Natural killer cell treated with Interleukin-12 subunit alpha and Interleukin-12 subunit beta and Interleukin-15 and Interleukin-18, amount 100 ng/mL, for 72 hours (primary cell): ENCODE measurements around the gene UGT2A2. TPM values are rescaled to one million over a fixed set of nuclear protein-coding genes. Genes with fewer than 3 reads are reported as not detected.
"Not testable (repeated sequence)": the region's sequence is repeated elsewhere in the genome, so short reads cannot be mapped to it uniquely, and the experiment has no call there.

Experiments
- ATAC-seq, 2 donors: fragments of 150-1000 bp; cut with Tn5 transposase in 1 of 2; sonication (Bioruptor Pico), chemical (Tn5 transposase) in 1 of 2; 2 replicates each; pipeline ENCODE4 v1.10.0; 2021
- DNase-seq: peaks from one replicate; pipeline ENCODE4 v3.0.0; 2022; ENCODE audit warnings: low spot score
- H3K27ac Mint-ChIP-seq, 2 donors: 1 replicate in 1 of 2; 2 replicates in 1 of 2; pipeline ENCODE4 v1.8.0; 2022; ENCODE audit warnings: mixed read lengths in 2 of 2, mild to moderate bottlenecking in 1 of 2, moderate library complexity in 1 of 2
- H3K27me3 Mint-ChIP-seq, 2 donors: 1 replicate in 1 of 2; 2 replicates in 1 of 2; pipeline ENCODE4 v1.8.0; 2022; ENCODE audit warnings: mixed read lengths in 2 of 2
- H3K36me3 Mint-ChIP-seq: one replicate; pipeline ENCODE4 v1.8.0; 2022; ENCODE audit warnings: mixed read lengths
- H3K4me1 Mint-ChIP-seq, 2 donors: 1 replicate in 1 of 2; 2 replicates in 1 of 2; pipeline ENCODE4 v1.8.0; 2022; ENCODE audit warnings: low read depth in 2 of 2, mixed read lengths in 2 of 2, mild to moderate bottlenecking in 1 of 2
- H3K4me3 Mint-ChIP-seq: one replicate; pipeline ENCODE4 v1.8.0; 2022; ENCODE audit warnings: mixed read lengths
- H3K9me3 Mint-ChIP-seq: 2 replicates; pipeline ENCODE4 v1.8.0; 2022; ENCODE audit warnings: mixed read lengths
- total RNA-seq, 2 donors: library from RNA; stranded (reverse); gene quantifications; one replicate each; pipeline ENCODE4 v1.2.3, GENCODE V29; 2022

UGT2A2 gene
- not detected for total RNA-seq

DNA sequence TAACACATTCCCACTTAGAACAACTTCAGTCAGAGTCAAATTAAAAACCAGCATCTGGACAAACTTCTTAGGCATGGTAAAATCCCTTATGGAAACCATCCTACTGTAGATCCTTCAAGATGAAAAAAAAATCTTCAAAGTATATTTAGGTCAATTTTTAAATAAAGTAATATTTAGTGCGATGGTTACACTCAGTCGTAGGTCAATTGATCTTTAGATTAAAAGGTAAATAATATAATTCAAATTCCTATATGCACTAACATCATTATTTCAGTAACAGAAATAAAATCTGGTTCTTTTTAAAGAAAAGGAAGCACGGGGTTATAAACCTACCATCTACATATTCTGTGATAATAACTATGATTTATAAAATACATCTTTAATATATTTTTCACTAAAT is at the start of gene UGT2A2:
Gene UGT2A2 (minus strand): TSS at position 101 of the 400 bp plus-strand sequence. CDS start 2 bp downstream, at position 99.
- Mint-ChIP-seq H3K9me3 (no peaks in the 10 kb centered on the region), H3K36me3 (no peaks in the 10 kb centered on the region), H3K27ac (no peak within 1 kb of the TSS), H3K4me3 (no peak within 1 kb of the TSS), H3K4me1 (no peaks in the 10 kb centered on the region), H3K27me3 (no peaks in the 10 kb centered on the region)
- DNase-seq (no peak), ATAC-seq (no peak)

GRCh38 chr4:69684804-69685203 is 45.4 kb upstream of the UGT2A2 start:
- Mint-ChIP-seq H3K4me1 (no peaks in the 10 kb centered on the region), H3K9me3 (no peaks in the 10 kb centered on the region), H3K36me3 (no peaks in the 10 kb centered on the region), H3K4me3 (no peak overlapping the region), H3K27ac (no peak overlapping the region), H3K27me3 (peaks cover 0 to 7% of the 10 kb centered on the region in 2 donors)
- DNase-seq, result no peak
- ATAC-seq, result no peak

GRCh38 chr4:69668680-69669079 is 29.2 kb upstream of the UGT2A2 start:
- H3K4me1 Mint-ChIP-seq, result no peaks in the 10 kb centered on the region
- no peaks in the 10 kb centered on the region for H3K36me3 Mint-ChIP-seq
- H3K27ac Mint-ChIP-seq, result no peak overlapping the region
- H3K9me3 Mint-ChIP-seq, result no peaks in the 10 kb centered on the region
- H3K27me3 Mint-ChIP-seq, result peaks cover 5 to 7% of the 10 kb centered on the region in 2 donors
- H3K4me3 Mint-ChIP-seq, result no peak overlapping the region
- no peak for ATAC-seq
- DNase-seq, result no peak

- not testable (repeated sequence) for ATAC-seq, DNase-seq, H3K4me1 Mint-ChIP-seq, H3K9me3 Mint-ChIP-seq, H3K4me3 Mint-ChIP-seq, H3K27ac Mint-ChIP-seq, H3K36me3 Mint-ChIP-seq, H3K27me3 Mint-ChIP-seq
These were observed 24.6 kb upstream of the UGT2A2 start for GRCh38 chr4:69664009-69664408.

- not testable (repeated sequence) for H3K27me3 Mint-ChIP-seq, H3K4me3 Mint-ChIP-seq, H3K27ac Mint-ChIP-seq, H3K4me1 Mint-ChIP-seq, ATAC-seq, H3K36me3 Mint-ChIP-seq, H3K9me3 Mint-ChIP-seq, DNase-seq
These were observed 21.8 kb upstream of the UGT2A2 start for GRCh38 chr4:69661130-69661803.

- H3K4me1 Mint-ChIP-seq, result no peaks in the 10 kb centered on the region
- ATAC-seq, result no peak
- peaks cover 6% of the 10 kb centered on the region for H3K36me3 Mint-ChIP-seq
- DNase-seq, result no peak
- H3K9me3 Mint-ChIP-seq, result no peaks in the 10 kb centered on the region
- H3K27ac Mint-ChIP-seq, result no peak overlapping the region
- H3K4me3 Mint-ChIP-seq, result no peak overlapping the region
- no peaks in the 10 kb centered on the region for H3K27me3 Mint-ChIP-seq
These were observed 18.7 kb upstream of the UGT2A2 start for GRCh38 chr4:69658133-69658532.

DNA sequence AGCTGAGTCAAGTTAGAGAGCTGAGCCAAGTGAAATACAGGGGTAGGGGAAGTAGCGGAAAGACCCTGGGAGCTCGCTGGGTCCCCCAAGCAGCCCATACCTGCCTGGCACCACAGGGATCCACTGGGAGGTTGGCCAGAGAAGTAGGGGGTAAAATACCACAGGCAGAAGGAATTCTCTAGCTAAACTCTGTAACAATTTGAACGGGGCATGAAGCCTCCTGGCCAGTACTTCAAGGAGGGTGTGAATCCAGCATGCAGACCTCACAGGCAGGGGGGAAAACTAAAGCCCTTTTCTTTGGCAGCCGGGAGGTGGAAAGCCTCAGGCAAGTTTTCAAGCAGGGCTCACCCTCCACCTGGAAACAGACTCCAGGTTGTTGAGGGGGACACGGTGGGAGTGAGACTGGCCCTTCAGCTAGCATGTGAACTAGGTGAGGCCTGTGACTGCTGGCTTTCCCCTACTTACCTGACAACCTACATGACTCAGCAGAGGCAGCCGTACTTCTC is 17.3 kb upstream of the UGT2A2 start:
- ATAC-seq (no peak), DNase-seq (no peak)
- H3K36me3 Mint-ChIP-seq, result peaks cover under 1% of the 10 kb centered on the region
- no peaks in the 10 kb centered on the region for H3K4me1 Mint-ChIP-seq
- H3K27ac Mint-ChIP-seq, result no peak overlapping the region
- H3K27me3 Mint-ChIP-seq, result no peaks in the 10 kb centered on the region
- no peaks in the 10 kb centered on the region for H3K9me3 Mint-ChIP-seq
- no peak overlapping the region for H3K4me3 Mint-ChIP-seq

DNA sequence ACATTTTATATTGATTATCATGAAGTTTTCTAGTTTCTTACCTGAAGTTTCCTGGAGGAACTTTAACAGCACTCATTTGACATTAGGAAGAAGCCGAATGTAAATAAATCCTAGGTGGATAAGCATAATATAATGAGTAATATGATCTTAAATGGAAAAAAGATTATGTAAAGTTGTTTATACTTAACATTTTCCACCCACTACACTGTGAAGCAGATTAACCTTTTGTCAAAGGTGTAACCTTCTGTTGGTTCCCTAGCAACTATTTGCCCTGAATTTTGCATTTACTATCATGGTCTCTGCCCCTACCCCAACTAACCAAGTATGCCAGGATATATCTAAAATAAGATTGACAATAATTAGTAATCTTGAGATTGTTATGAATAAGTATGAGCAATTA is 13.7 kb upstream of the UGT2A2 start, which contains the start of gene UGT2A1:
Gene UGT2A1 (minus strand): TSS at position 101 of the 400 bp plus-strand sequence. CDS start 5,603 bp downstream, outside the sequence.
- no peaks in the 10 kb centered on the region for H3K4me1 Mint-ChIP-seq
- DNase-seq, result no peak
- no peaks in the 10 kb centered on the region for H3K36me3 Mint-ChIP-seq
- no peak for ATAC-seq
- no peaks in the 10 kb centered on the region for H3K27me3 Mint-ChIP-seq
- H3K9me3 Mint-ChIP-seq, result no peaks in the 10 kb centered on the region
- no peak within 1 kb of the TSS for H3K4me3 Mint-ChIP-seq
- no peak within 1 kb of the TSS for H3K27ac Mint-ChIP-seq

GRCh38 chr4:69650872-69651271 is 11.4 kb upstream of the UGT2A2 start:
- ATAC-seq, result no peak
- Mint-ChIP-seq H3K27ac (no peak overlapping the region), H3K27me3 (no peaks in the 10 kb centered on the region), H3K36me3 (no peaks in the 10 kb centered on the region), H3K4me1 (no peaks in the 10 kb centered on the region), H3K9me3 (no peaks in the 10 kb centered on the region), H3K4me3 (no peak overlapping the region)
- DNase-seq, result no peak

- Mint-ChIP-seq H3K9me3 (no peaks in the 10 kb centered on the region), H3K4me3 (no peak overlapping the region), H3K27ac (no peak overlapping the region), H3K4me1 (no peaks in the 10 kb centered on the region), H3K36me3 (no peaks in the 10 kb centered on the region), H3K27me3 (no peaks in the 10 kb centered on the region)
- no peak for DNase-seq
- ATAC-seq, result no peak
These were observed 10.2 kb upstream of the UGT2A2 start for GRCh38 chr4:69649629-69650028.

- Mint-ChIP-seq H3K27ac (no peak overlapping the region), H3K9me3 (no peaks in the 10 kb centered on the region)
These were observed 9.8 kb upstream of the UGT2A2 start for GRCh38 chr4:69649207-69649606.

GRCh38 chr4:69642961-69643360 is 3.5 kb upstream of the UGT2A2 start:
- ATAC-seq, result no peak
- no peaks in the 10 kb centered on the region for H3K9me3 Mint-ChIP-seq
- DNase-seq, result no peak
- no peaks in the 10 kb centered on the region for H3K27me3 Mint-ChIP-seq
- no peaks in the 10 kb centered on the region for H3K4me1 Mint-ChIP-seq
- no peaks in the 10 kb centered on the region for H3K36me3 Mint-ChIP-seq
- no peak overlapping the region for H3K27ac Mint-ChIP-seq
- no peak overlapping the region for H3K4me3 Mint-ChIP-seq

More at GRCh38 chr4:69649207-69649606, 9.8 kb upstream of the UGT2A2 start:
- DNase-seq (no peak), ATAC-seq (no peak)
- no peak overlapping the region for H3K4me3 Mint-ChIP-seq
- H3K36me3 Mint-ChIP-seq, result no peaks in the 10 kb centered on the region
- no peaks in the 10 kb centered on the region for H3K4me1 Mint-ChIP-seq
- H3K27me3 Mint-ChIP-seq, result no peaks in the 10 kb centered on the region

DNA sequence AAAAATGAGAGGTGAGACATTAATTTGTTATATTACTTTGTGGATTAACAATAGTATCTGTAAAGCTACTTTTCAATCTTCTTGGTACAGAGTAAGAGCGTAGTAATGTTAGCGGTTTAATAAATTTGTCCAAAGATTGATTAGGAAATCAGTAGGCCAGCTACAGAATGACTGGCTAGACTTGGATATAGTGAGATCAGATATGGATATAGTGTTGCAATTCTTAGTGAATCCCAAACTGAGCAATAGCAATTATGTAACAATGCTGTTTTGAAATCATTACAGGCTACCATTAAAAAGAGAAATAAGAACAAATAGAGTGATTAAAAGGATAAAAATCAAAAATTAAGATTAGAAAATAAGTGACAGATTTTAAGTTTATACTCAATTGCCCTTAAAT is 847 bp upstream of the UGT2A2 start:
- Mint-ChIP-seq H3K9me3 (no peaks in the 10 kb centered on the region), H3K4me1 (no peaks in the 10 kb centered on the region), H3K27ac (no peak overlapping the region), H3K36me3 (no peaks in the 10 kb centered on the region), H3K4me3 (no peak overlapping the region), H3K27me3 (no peaks in the 10 kb centered on the region)
- no peak for DNase-seq
- no peak for ATAC-seq

DNA sequence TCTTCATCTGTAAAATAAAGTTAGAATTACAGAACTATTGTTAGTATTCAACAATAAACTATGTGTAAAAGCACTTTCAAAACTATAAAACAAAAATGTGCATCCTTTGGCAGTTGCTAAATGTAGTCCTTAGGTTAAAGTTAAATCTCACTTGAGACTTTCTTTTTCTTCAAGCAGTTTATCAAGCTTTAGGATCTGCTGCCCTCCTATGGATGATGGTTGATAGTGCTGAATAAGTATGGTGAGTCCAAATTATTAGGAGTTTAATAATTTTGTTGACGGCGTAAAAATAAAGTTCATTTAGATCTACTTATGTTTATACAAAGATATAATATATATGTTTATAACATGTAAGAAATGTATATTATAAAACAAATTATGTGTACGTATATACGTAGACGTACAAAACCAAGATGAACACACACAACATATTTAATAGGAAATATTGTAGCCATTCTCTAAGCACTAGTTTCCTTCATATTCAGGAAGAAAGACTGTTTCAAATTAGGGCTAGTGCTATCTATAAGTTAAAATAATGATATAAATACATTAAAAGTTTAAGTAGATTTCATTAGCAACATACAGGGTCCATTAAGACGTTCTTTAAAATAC is 22.3 kb downstream of the UGT2A2 start:
- no peaks in the 10 kb centered on the region for H3K27me3 Mint-ChIP-seq
- no peak overlapping the region for H3K4me3 Mint-ChIP-seq
- no peaks in the 10 kb centered on the region for H3K36me3 Mint-ChIP-seq
- H3K4me1 Mint-ChIP-seq, result no peaks in the 10 kb centered on the region
- DNase-seq (no peak), ATAC-seq (no peak)
- peaks cover 14% of the 10 kb centered on the region for H3K9me3 Mint-ChIP-seq
- no peak overlapping the region for H3K27ac Mint-ChIP-seq
